ENCODE data around the gene FBXO42.
"Not testable (repeated sequence)": the region's sequence is repeated elsewhere in the genome, so short reads cannot be mapped to it uniquely, and the experiment has no call there.

Gene FBXO42

GRCh38 chr1:16251381-16251780 lies 100.9 kb downstream of the FBXO42 start:
- Histone ChIP-seq H3K27me3 (replicated peaks; ENCODE audit: control insufficient read depth, insufficient read depth, low read length, poor library complexity, severe bottlenecking) (no peaks in the 10 kb centered on the region), H3K9me3 (ENCODE audit: control insufficient read depth, low read length) (no peaks in the 10 kb centered on the region), H3K4me3 (ENCODE audit: insufficient read depth, low read depth, low read length, poor library complexity, severe bottlenecking) (no peak overlapping the region), H3K27ac (ENCODE audit: insufficient read depth, low read length, poor library complexity, severe bottlenecking) (no peak overlapping the region), H3K36me3 (ENCODE audit: control insufficient read depth, insufficient read depth, low read length) (peaks cover 39% of the 10 kb centered on the region), H3K4me1 (ENCODE audit: control insufficient read depth, insufficient read depth, low read length, poor library complexity, severe bottlenecking) (no peaks in the 10 kb centered on the region)
- no peak for DNase-seq

- no peaks in the 10 kb centered on the region for H3K9me3 ChIP-seq (ENCODE audit: control insufficient read depth, low read length)
- H3K27ac ChIP-seq (ENCODE audit: insufficient read depth, low read length, poor library complexity, severe bottlenecking): no peak overlapping the region
- H3K4me3 ChIP-seq (ENCODE audit: insufficient read depth, low read depth, low read length, poor library complexity, severe bottlenecking): no peak overlapping the region
- no peaks in the 10 kb centered on the region for H3K27me3 ChIP-seq (replicated peaks; ENCODE audit: control insufficient read depth, insufficient read depth, low read length, poor library complexity, severe bottlenecking)
- no peaks in the 10 kb centered on the region for H3K4me1 ChIP-seq (ENCODE audit: control insufficient read depth, insufficient read depth, low read length, poor library complexity, severe bottlenecking)
- DNase-seq: no peak
- peaks cover 32% of the 10 kb centered on the region for H3K36me3 ChIP-seq (ENCODE audit: control insufficient read depth, insufficient read depth, low read length)
Measured at GRCh38 chr1:16250524-16251251, 101.6 kb downstream of the FBXO42 start.

- H3K36me3 ChIP-seq (ENCODE audit: control insufficient read depth, insufficient read depth, low read length): peaks cover 22% of the 10 kb centered on the region
- H3K4me3 ChIP-seq (ENCODE audit: insufficient read depth, low read depth, low read length, poor library complexity, severe bottlenecking): no peak overlapping the region
- no peaks in the 10 kb centered on the region for H3K4me1 ChIP-seq (ENCODE audit: control insufficient read depth, insufficient read depth, low read length, poor library complexity, severe bottlenecking)
- no peaks in the 10 kb centered on the region for H3K9me3 ChIP-seq (ENCODE audit: control insufficient read depth, low read length)
- no peak overlapping the region for H3K27ac ChIP-seq (ENCODE audit: insufficient read depth, low read length, poor library complexity, severe bottlenecking)
- no peak for DNase-seq
- H3K27me3 ChIP-seq (replicated peaks; ENCODE audit: control insufficient read depth, insufficient read depth, low read length, poor library complexity, severe bottlenecking): no peaks in the 10 kb centered on the region
Measured at GRCh38 chr1:16249596-16250241, 102.6 kb downstream of the FBXO42 start.

GRCh38 chr1:16248603-16249516 lies 103.4 kb downstream of the FBXO42 start:
- Histone ChIP-seq H3K36me3 (ENCODE audit: control insufficient read depth, insufficient read depth, low read length) (peaks cover 21% of the 10 kb centered on the region), H3K9me3 (ENCODE audit: control insufficient read depth, low read length) (no peaks in the 10 kb centered on the region), H3K27me3 (replicated peaks; ENCODE audit: control insufficient read depth, insufficient read depth, low read length, poor library complexity, severe bottlenecking) (no peaks in the 10 kb centered on the region), H3K4me3 (ENCODE audit: insufficient read depth, low read depth, low read length, poor library complexity, severe bottlenecking) (no peak overlapping the region), H3K27ac (ENCODE audit: insufficient read depth, low read length, poor library complexity, severe bottlenecking) (no peak overlapping the region), H3K4me1 (ENCODE audit: control insufficient read depth, insufficient read depth, low read length, poor library complexity, severe bottlenecking) (no peaks in the 10 kb centered on the region)
- no peak for DNase-seq

- Histone ChIP-seq H3K4me1 (ENCODE audit: control insufficient read depth, insufficient read depth, low read length, poor library complexity, severe bottlenecking) (no peaks in the 10 kb centered on the region), H3K27me3 (replicated peaks; ENCODE audit: control insufficient read depth, insufficient read depth, low read length, poor library complexity, severe bottlenecking) (no peaks in the 10 kb centered on the region), H3K27ac (ENCODE audit: insufficient read depth, low read length, poor library complexity, severe bottlenecking) (no peak overlapping the region), H3K36me3 (ENCODE audit: control insufficient read depth, insufficient read depth, low read length) (peaks cover 21% of the 10 kb centered on the region), H3K4me3 (ENCODE audit: insufficient read depth, low read depth, low read length, poor library complexity, severe bottlenecking) (no peak overlapping the region), H3K9me3 (ENCODE audit: control insufficient read depth, low read length) (no peaks in the 10 kb centered on the region)
- no peak for DNase-seq
Measured at GRCh38 chr1:16248007-16248436, 104.3 kb downstream of the FBXO42 start.

GRCh38 chr1:16247441-16247840 lies 104.8 kb downstream of the FBXO42 start:
- Histone ChIP-seq H3K27ac (ENCODE audit: insufficient read depth, low read length, poor library complexity, severe bottlenecking) (no peak overlapping the region), H3K4me3 (ENCODE audit: insufficient read depth, low read depth, low read length, poor library complexity, severe bottlenecking) (no peak overlapping the region), H3K27me3 (replicated peaks; ENCODE audit: control insufficient read depth, insufficient read depth, low read length, poor library complexity, severe bottlenecking) (no peaks in the 10 kb centered on the region), H3K36me3 (ENCODE audit: control insufficient read depth, insufficient read depth, low read length) (peaks cover 18% of the 10 kb centered on the region), H3K9me3 (ENCODE audit: control insufficient read depth, low read length) (no peaks in the 10 kb centered on the region), H3K4me1 (ENCODE audit: control insufficient read depth, insufficient read depth, low read length, poor library complexity, severe bottlenecking) (no peaks in the 10 kb centered on the region)
- DNase-seq: no peak

- peaks cover 13% of the 10 kb centered on the region for H3K36me3 ChIP-seq (ENCODE audit: control insufficient read depth, insufficient read depth, low read length)
- H3K27me3 ChIP-seq (replicated peaks; ENCODE audit: control insufficient read depth, insufficient read depth, low read length, poor library complexity, severe bottlenecking): no peaks in the 10 kb centered on the region
- H3K9me3 ChIP-seq (ENCODE audit: control insufficient read depth, low read length): no peaks in the 10 kb centered on the region
- H3K4me1 ChIP-seq (ENCODE audit: control insufficient read depth, insufficient read depth, low read length, poor library complexity, severe bottlenecking): no peaks in the 10 kb centered on the region
- no peak overlapping the region for H3K4me3 ChIP-seq (ENCODE audit: insufficient read depth, low read depth, low read length, poor library complexity, severe bottlenecking)
- no peak overlapping the region for H3K27ac ChIP-seq (ENCODE audit: insufficient read depth, low read length, poor library complexity, severe bottlenecking)
- DNase-seq: no peak
Measured at GRCh38 chr1:16246961-16247360, 105.3 kb downstream of the FBXO42 start.

GRCh38 chr1:16246239-16246638 lies 106.0 kb downstream of the FBXO42 start:
- H3K9me3 ChIP-seq (ENCODE audit: control insufficient read depth, low read length); H3K4me1 ChIP-seq (ENCODE audit: control insufficient read depth, insufficient read depth, low read length, poor library complexity, severe bottlenecking); H3K27me3 ChIP-seq (replicated peaks; ENCODE audit: control insufficient read depth, insufficient read depth, low read length, poor library complexity, severe bottlenecking); H3K36me3 ChIP-seq (ENCODE audit: control insufficient read depth, insufficient read depth, low read length); DNase-seq; H3K27ac ChIP-seq (ENCODE audit: insufficient read depth, low read length, poor library complexity, severe bottlenecking); H3K4me3 ChIP-seq (ENCODE audit: insufficient read depth, low read depth, low read length, poor library complexity, severe bottlenecking): not testable (repeated sequence)

GRCh38 chr1:16245476-16246196 lies 106.6 kb downstream of the FBXO42 start:
- H3K36me3 ChIP-seq (ENCODE audit: control insufficient read depth, insufficient read depth, low read length): peaks cover 2% of the 10 kb centered on the region
- no peaks in the 10 kb centered on the region for H3K4me1 ChIP-seq (ENCODE audit: control insufficient read depth, insufficient read depth, low read length, poor library complexity, severe bottlenecking)
- no peak overlapping the region for H3K27ac ChIP-seq (ENCODE audit: insufficient read depth, low read length, poor library complexity, severe bottlenecking)
- H3K9me3 ChIP-seq (ENCODE audit: control insufficient read depth, low read length): no peaks in the 10 kb centered on the region
- H3K4me3 ChIP-seq (ENCODE audit: insufficient read depth, low read depth, low read length, poor library complexity, severe bottlenecking): no peak overlapping the region
- no peak for DNase-seq
- no peaks in the 10 kb centered on the region for H3K27me3 ChIP-seq (replicated peaks; ENCODE audit: control insufficient read depth, insufficient read depth, low read length, poor library complexity, severe bottlenecking)
